Endothelial cell of umbilical vein (primary cell): ENCODE measurements around the gene EPAS1. TPM values are rescaled to one million over a fixed set of nuclear protein-coding genes. Genes with fewer than 3 reads are reported as not detected.

Source experiments
- Bru-seq: library from RNA; stranded (reverse); fragments of 400-500 nt; gene quantifications from one replicate; lab custom pipeline; 2021; lab: Mats Ljungman, UMichigan
- BruChase-seq, 2 experiments: library from RNA; stranded (reverse); fragments of 400-500 nt; gene quantifications; one replicate each; lab custom pipeline; 2021; lab: Mats Ljungman, UMichigan
- BruUV-seq: library from RNA; stranded (reverse); fragments of 400-500 nt; replicated peaks from 2 replicates; lab custom pipeline; 2021; lab: Mats Ljungman, UMichigan
- CTCF ChIA-PET: fragments of 300-600, 350-600 bp; sonication (Branson Sonifier 250); formaldehyde crosslinking; loops from one replicate; lab custom pipeline; 2021; ENCODE audit warnings: antibody characterized with exemption, inconsistent platforms; lab: Charles Lee
- POLR2A ChIA-PET: fragments of 300-600, 350-600 bp; sonication (Branson Sonifier 250); formaldehyde crosslinking; loops from one replicate; lab custom pipeline; 2021; ENCODE audit warnings: antibody characterized with exemption, inconsistent platforms; lab: Charles Lee
- DNase-seq: peaks from one replicate; pipeline ENCODE4 v3.0.0-alpha.2; 2011; ENCODE audit warnings: low read depth, low spot score
- FAIRE-seq: peaks from 2 replicates; lab custom pipeline; 2011; peaks lifted over from hg19 to GRCh38; lab: Jason Lieb, UNC
- H2AFZ ChIP-seq: 2 replicates; pipeline ENCODE4 v1.6.0; 2012; ENCODE audit warnings: low read depth, low read length, control low read depth, inconsistent platforms
- H3K27ac ChIP-seq: 2 replicates; pipeline ENCODE4 v1.5.1; 2011; ENCODE audit warnings: low read depth, mild to moderate bottlenecking, control low read depth, low read length, moderate library complexity; ENCODE audit not compliant: insufficient read depth
- H3K27me3 ChIP-seq, 2 experiments: 2 replicates each; pipeline versions ENCODE4 v1.6.0 to v1.6.1; 2011; ENCODE audit warnings: low read length in 2 of 2, mixed read lengths in 1 of 2; ENCODE audit not compliant: control insufficient read depth in 2 of 2, insufficient read depth in 2 of 2
- H3K36me3 ChIP-seq, 2 experiments: 2 replicates in 1 of 2; 3 replicates in 1 of 2; pipeline ENCODE4 v1.5.1; 2011; ENCODE audit warnings: low read length in 2 of 2, mild to moderate bottlenecking in 1 of 2, moderate library complexity in 1 of 2; ENCODE audit not compliant: control insufficient read depth in 2 of 2, insufficient read depth in 2 of 2; ENCODE audit errors: extremely low read depth in 1 of 2
- H3K4me1 ChIP-seq: 3 replicates; pipeline ENCODE4 v1.5.1; 2011; ENCODE audit warnings: mild to moderate bottlenecking, low read length; ENCODE audit not compliant: control insufficient read depth, insufficient read depth; ENCODE audit errors: extremely low read depth
- H3K4me2 ChIP-seq: 2 replicates; pipeline ENCODE4 v1.6.1; 2011; ENCODE audit warnings: low read length, control low read depth, mixed read lengths; ENCODE audit not compliant: insufficient read depth
- H3K4me3 ChIP-seq, 3 experiments: fragments of 200-600 bp in 1 of 3; sonication (generic), shearing (Covaris generic) in 1 of 3; replicated peaks in 1 of 3; 2 replicates each; pipeline ENCODE4 v1.5.1; 2011 to 2016; ENCODE audit warnings: control low read depth in 3 of 3, low read length in 3 of 3, mild to moderate bottlenecking in 2 of 3, inconsistent platforms in 1 of 3, low read depth in 1 of 3, moderate library complexity in 1 of 3; ENCODE audit not compliant: insufficient read depth in 1 of 3
- H3K79me2 ChIP-seq: 2 replicates; pipeline ENCODE4 v1.6.0; 2012; ENCODE audit warnings: low read length, inconsistent platforms; ENCODE audit not compliant: control insufficient read depth, insufficient read depth
- H3K9ac ChIP-seq: replicated peaks from 2 replicates; pipeline ENCODE3; 2011; ENCODE audit warnings: low read length, control low read depth; ENCODE audit not compliant: insufficient read depth; ENCODE audit errors: extremely low read depth
- H3K9me1 ChIP-seq: replicated peaks from 3 replicates; pipeline ENCODE4 v1.6.0; 2011; ENCODE audit warnings: mild to moderate bottlenecking, low read length; ENCODE audit not compliant: control insufficient read depth, insufficient read depth; ENCODE audit errors: extremely low read depth
- H3K9me3 ChIP-seq: replicated peaks from 2 replicates; pipeline ENCODE4 v1.5.1; 2012; ENCODE audit warnings: low read length, inconsistent platforms; ENCODE audit not compliant: control insufficient read depth, insufficient read depth
- H4K20me1 ChIP-seq: replicated peaks from 2 replicates; pipeline ENCODE3; 2011; ENCODE audit warnings: mild to moderate bottlenecking, low read length; ENCODE audit not compliant: control insufficient read depth, insufficient read depth; ENCODE audit errors: extremely low read depth
- FOS ChIP-seq: IDR thresholded peaks from 2 replicates; pipeline ENCODE4 v1.6.1; 2011; ENCODE audit warnings: mild to moderate bottlenecking, low read length, moderate library complexity, borderline replicate concordance; ENCODE audit not compliant: insufficient read depth
- GATA2 ChIP-seq: IDR thresholded peaks from 2 replicates; pipeline ENCODE4 v1.7.0; 2011; ENCODE audit warnings: low read depth, mild to moderate bottlenecking, moderate library complexity, mixed read lengths, low read length; ENCODE audit not compliant: insufficient read length, insufficient read depth
- JUN ChIP-seq: IDR thresholded peaks from 2 replicates; pipeline ENCODE4 v1.6.1; 2011; ENCODE audit warnings: borderline replicate concordance, low read depth; ENCODE audit not compliant: insufficient read length, insufficient read depth
- MYC ChIP-seq: IDR thresholded peaks from one replicate; pipeline ENCODE4 v1.6.1; 2011; ENCODE audit warnings: mild to moderate bottlenecking, low read depth, low read length
- POLR2A ChIP-seq: IDR thresholded peaks from 2 replicates; pipeline ENCODE4 v1.6.1; 2012; ENCODE audit warnings: low read depth, mild to moderate bottlenecking, control low read depth, low read length
- POLR2AphosphoS5 ChIP-seq: IDR thresholded peaks from 2 replicates; pipeline ENCODE4 v1.6.1; 2012; ENCODE audit warnings: low read depth, mild to moderate bottlenecking, control low read depth, low read length, moderate library complexity; ENCODE audit not compliant: insufficient read depth
- dilution Hi-C: fragments of 300-500 bp; cut with MboI; formaldehyde crosslinking; loops from one replicate; pipeline ENCODE4 v1.15.0; 2019; ENCODE audit warnings: low sequenced_read_pairs; ENCODE audit not compliant: extremely low pct_ligation_motif_present
- intact Hi-C: fragments of 100-400 bp; cut with micrococcal nuclease; formaldehyde crosslinking; loops from one replicate; pipeline ENCODE4 v1.10.0; 2022
- long read RNA-seq: library from polyadenylated mRNA; stranded (forward); transcript quantifications from one replicate; pipeline ENCODE4 v2.0.0, GENCODE V29; 2021
- polyA minus RNA-seq, 3 experiments: library from RNA; depleted of rRNA, polyadenylated mRNA; stranded (reverse); fragments of >200 nt; gene quantifications; 1 replicate in 1 of 3; 2 replicates in 2 of 3; pipeline ENCODE4 v1.2.3, GENCODE V29; 2011
- polyA plus RNA-seq, 4 experiments: library from polyadenylated mRNA; depleted of rRNA in 3 of 4; stranded (reverse) in 3 of 4; unstranded in 1 of 4; fragments of >200 nt; gene quantifications; 2 replicates each; pipeline versions ENCODE4 v1.2.1 to v1.2.3, GENCODE V29; 2011 to 2012; ENCODE audit warnings: missing spikeins in 1 of 4
- total RNA-seq: library from RNA; stranded (reverse); gene quantifications from 2 replicates; pipeline ENCODE4 v1.2.3, GENCODE V29; 2021
- TF ChIP-seq, protein P1 (sequence below): IDR thresholded peaks from 2 replicates; pipeline ENCODE4 v1.6.1; 2011; ENCODE audit not compliant: insufficient read depth, insufficient read length

EPAS1 gene
- total RNA-seq = 374 and 397 TPM in 2 replicates
- polyA plus RNA-seq = 214 and 229 TPM in 2 replicates
- polyA plus RNA-seq (2011; cell fraction: cytosol; rRNA removed) = 316 and 329 TPM in 2 replicates
- polyA plus RNA-seq (2011; cell fraction: nucleus; rRNA removed) = 257 and 293 TPM in 2 replicates
- polyA plus RNA-seq (2012) = 294 and 311 TPM in 2 replicates
- polyA minus RNA-seq = 334 and 376 TPM in 2 replicates
- polyA minus RNA-seq (2011; cell fraction: cytosol; rRNA and poly(A)+ RNA removed) = 84.9 TPM
- polyA minus RNA-seq (2011; cell fraction: nucleus; rRNA and poly(A)+ RNA removed) = 192 and 214 TPM in 2 replicates
- percentile 96 among the genes with signal in this experiment for Bru-seq, nascent RNA
- percentile 97 among the genes with signal in this experiment for BruChase-seq, experiment 1, labeled RNA remaining after a 6-hour chase
- percentile 93 among the genes with signal in this experiment for BruChase-seq, experiment 2, labeled RNA remaining after a 2-hour chase
- long read RNA-seq, full-length matches to known transcripts = 32 of 158 reads
- long read RNA-seq, partial matches to known transcripts = 33 of 158 reads
- long read RNA-seq, other reads (novel, unspliced or antisense) = 93 of 158 reads

DNA sequence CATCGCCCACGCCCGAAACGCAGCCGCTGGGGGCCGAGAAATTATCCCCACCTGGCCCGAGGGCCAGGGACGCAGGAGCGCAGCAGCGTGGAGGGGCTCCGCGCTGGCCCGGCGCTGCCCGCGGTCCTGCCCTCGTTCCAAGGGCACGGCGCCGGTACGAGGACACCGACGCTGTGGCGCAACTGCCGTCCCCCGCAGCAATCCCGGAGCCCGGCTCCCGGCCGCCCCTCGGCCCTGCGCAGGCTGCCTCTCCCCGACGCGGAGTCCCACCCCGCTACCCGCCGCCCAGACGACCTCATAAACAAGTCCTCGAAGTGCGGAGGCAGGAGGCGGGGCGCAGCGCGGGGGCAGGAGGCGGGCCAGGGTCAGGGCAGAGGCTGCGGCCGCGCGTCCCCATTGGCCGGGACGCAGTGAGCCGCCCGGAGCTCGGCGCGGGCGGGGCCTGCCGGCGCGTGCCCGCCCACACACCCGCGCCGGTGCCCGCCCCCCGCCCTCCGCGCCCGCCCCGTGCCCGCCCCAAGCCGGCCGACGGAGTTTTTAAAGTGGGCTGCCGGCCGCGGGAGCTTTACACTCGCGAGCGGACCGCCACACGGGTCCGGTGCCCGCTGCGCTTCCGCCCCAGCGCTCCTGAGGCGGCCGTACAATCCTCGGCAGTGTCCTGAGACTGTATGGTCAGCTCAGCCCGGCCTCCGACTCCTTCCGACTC is at the start of gene EPAS1:
Gene EPAS1 (plus strand): TSS at position 568 of the 706 bp plus-strand sequence. CDS start 505 bp downstream, outside the sequence.
- dilution Hi-C loops = no loop called here
- DNase-seq (peak; percentile 93), FAIRE-seq (peak; percentile 69)
- no TSS peak for BruUV-seq
- ChIA-PET POLR2A (interaction anchor here (0.6 to 1.8 kb wide), 27 partner anchors 18 to 281 kb away, joined by 3 to 19 read pairs (median 5); no protein-coding TSS in a partner anchor), CTCF (interaction anchor here (0.6 to 4.7 kb wide), 28 partner anchors 11 to 286 kb away, joined by 3 to 44 read pairs (median 4); no protein-coding TSS in a partner anchor)
- H3K27me3 ChIP-seq = no peaks in the 10 kb centered on the region
- H4K20me1 ChIP-seq = peaks cover 4% of the 10 kb centered on the region
- peak within 1 kb of the TSS; percentile 67 for H2AFZ ChIP-seq
- H3K79me2 ChIP-seq = peaks cover 46% of the 10 kb centered on the region
- H3K4me1 ChIP-seq = peaks cover 23% of the 10 kb centered on the region
- H3K9me3 ChIP-seq = no peaks in the 10 kb centered on the region
- no peaks in the 10 kb centered on the region for H3K9me1 ChIP-seq
- no peaks in the 10 kb centered on the region for H3K36me3 ChIP-seq
- TF ChIP-seq MYC = no peak
- peak; percentile 97 for TF ChIP-seq POLR2A
- TF ChIP-seq JUN = no peak
- peak; percentile 95 for TF ChIP-seq POLR2AphosphoS5
- TF ChIP-seq, protein P1, sequence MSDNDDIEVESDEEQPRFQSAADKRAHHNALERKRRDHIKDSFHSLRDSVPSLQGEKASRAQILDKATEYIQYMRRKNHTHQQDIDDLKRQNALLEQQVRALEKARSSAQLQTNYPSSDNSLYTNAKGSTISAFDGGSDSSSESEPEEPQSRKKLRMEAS = no peak
- TF ChIP-seq GATA2 = no peak
- TF ChIP-seq FOS = no peak
- intact Hi-C loops = loop anchor here (1.0 to 5.0 kb wide), 5 partner anchors 21 to 224 kb away; no protein-coding TSS in a partner anchor
- peak within 1 kb of the TSS; percentile 82 for H3K4me2 ChIP-seq
- peak within 1 kb of the TSS; percentile 64 to 86 (median 66) for H3K4me3 ChIP-seq
- H3K27ac ChIP-seq = peak within 1 kb of the TSS; percentile 81
- peak within 1 kb of the TSS; percentile 96 for H3K9ac ChIP-seq
